Stimulated activated CD4-positive, alpha-beta T cell treated with anti-CD3 and anti-CD28 coated beads, Interleukin-1b, Interleukin-23, amount 100 ng/mL, for 4 hours (primary cell): ENCODE data around the gene MORC2.

Experiments
- DNase-seq, 2 donors: peaks; one replicate each; pipeline ENCODE4 v3.0.0-alpha.2; 2020; ENCODE audit warnings: low read depth in 2 of 2

Gene MORC2

DNA sequence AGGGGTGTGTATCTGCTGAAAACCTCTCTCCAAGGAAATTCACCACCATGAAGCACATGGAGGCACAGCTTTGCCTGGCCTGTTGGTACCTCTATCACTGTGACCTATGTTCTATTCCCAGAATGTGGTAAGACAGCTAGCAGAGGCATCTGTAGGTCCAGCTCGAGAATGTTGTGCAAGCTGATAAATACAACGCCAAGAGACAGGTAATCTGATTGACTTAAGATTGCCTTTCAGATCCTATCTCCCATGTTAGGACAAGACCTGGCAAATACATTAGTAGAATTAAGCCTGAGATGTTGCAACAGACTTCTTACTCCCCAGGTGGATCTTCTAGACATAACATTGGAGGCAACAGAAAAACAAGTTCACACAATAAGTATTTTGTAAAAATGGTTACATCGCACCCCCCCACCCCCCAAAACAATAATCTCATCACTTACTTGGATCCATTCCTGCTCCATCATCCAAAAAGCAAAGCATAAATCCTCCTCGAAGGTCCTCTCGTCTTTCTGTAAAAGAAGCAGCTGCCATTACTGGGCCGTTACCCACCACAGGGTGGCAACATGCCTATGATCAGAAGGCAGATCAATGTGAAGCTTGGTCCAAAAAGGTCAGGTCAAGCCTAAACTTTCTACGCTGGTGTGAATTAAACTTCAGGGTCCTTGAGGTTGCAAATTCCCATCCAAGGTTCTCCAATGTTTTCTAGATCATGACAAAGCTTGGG, 18.5 kb downstream of the MORC2 start:
- no peak for DNase-seq

DNA sequence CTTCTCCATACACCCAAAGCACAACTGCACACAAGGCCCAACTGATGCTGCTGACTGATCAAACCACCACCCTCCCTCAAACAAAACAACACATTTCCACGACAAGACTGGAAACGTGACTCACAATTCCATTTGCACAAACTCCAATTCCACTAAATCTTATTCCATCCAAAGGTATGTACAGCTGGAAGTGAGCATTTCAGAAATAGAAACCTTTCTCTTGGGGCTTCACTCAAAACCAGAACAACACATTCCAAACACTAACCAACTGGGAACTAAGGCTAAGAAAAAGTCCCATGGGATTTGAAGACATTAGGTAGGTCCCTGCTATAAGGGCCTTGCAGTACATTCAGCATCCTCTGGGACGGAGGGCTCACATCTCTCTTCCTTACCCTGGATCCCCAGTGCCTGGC, 19.6 kb downstream of the MORC2 start:
- DNase-seq, result no peak

DNA sequence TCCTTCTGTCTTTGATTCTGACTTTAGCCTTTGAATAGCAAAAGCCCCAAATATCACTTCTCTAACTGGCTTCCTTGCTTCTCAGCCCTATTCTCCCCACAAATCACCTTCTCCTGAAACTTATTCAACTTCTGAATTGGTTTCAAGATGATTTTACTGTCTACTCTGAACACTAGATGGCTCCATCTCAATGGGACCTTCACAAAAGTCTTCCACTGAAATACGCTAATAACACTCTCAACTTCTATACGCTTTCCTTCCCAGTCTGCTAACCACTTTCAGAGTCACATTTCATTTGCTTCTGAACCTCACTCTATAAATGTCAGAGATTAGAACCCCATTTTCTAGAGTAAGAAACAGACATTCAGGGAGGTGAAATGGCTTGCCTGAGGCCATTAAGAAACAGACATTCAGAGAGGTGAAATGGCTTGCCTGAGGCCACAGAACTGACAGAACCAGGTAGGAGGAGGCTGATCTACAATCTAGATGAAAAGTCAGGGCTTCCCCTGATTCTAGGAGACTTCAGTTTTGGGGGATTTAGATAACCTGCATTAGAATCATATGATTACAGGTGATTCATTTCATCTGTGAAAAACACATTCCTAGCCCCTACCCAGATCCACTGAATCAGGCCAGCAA, 20.6 kb downstream of the MORC2 start:
- no peak for DNase-seq

DNA sequence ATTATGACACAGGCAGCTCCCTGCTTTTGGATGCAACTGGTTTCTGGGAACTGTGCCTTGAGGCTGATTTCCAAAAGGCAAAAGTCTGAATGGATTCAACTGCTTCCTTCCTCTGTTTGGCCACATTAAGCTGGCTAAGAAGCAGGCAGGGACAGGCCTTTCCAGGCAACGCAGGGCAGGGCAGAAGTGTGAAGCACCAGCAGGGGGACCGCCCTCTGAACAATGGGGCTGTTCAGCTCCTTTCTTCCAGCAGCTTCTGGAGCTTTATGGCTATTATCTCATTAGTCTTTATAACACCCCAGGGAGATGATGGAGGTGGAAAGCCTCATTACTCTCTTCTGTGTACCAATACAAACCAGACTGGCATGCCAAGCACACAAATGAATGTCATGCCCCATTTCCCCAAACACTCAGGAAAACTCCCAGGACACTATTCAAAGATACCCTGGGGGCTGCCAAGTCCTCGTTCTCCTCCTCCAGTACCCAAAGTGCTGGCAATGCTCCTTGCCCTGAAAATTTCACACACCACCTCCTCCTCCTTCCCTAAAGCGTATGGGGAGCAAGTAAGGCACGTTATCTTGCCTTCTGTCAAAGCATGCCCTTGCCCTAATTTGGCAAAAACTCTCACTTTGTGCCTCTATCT, 21.3 kb downstream of the MORC2 start:
- DNase-seq, result no peak

DNA sequence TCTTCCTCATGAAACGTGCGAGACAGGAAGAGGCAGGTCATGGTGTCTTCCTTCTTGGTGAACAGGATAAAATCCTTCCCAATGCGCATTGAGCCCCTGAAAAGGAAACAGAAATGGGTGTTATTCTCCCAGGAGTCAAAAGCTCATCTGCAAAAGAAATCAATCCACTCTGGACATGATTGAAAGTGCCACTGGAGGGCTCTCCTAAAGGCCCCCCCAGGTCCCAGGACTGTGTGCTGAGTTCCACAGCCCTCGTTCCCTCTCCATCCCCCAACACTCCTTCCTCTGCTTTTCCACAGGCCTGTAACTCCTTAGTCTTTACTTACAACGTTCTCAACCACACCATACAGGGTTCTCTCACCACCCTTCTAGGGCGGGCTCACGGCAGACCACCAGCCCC, 22.2 kb downstream of the MORC2 start:
- DNase-seq, result no peak

DNA sequence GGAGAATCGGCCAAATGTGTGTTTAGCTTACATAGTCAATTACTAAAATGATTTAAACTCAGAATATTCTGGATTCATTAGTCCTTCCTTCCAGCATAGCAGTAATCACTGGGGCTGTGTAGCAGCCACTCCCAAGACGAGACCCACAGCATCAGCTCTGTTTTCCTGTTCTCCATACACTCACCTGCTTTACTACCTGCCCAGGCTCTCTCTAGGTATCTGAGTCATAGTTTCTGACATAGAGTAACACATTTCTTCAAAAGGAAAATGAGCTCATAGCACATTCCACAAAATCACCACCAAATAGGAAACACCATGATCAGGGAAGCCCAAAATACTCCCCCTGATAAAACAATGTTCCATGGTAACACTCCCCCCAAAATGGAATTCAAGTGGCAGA, 22.9 kb downstream of the MORC2 start:
- DNase-seq, result no peak

DNA sequence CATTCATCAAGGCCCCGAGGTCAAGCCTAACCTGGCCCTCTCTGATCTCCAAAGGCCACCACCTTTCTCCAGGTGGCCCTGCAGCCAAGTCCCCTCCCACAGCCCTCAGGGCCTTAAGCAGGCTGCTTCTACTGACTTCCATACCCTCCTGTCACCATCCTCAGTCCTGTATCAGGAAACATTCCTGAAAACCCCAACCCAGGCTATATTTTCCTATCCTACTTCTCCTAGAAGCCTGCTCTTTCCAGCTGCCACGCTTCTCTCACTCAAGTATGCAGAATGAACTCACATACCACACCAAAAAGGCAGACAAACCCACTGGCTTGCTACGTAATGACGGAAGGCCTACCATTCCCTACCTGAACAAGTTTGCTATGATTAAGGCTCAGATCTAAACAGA, 23.6 kb downstream of the MORC2 start:
- no peak for DNase-seq

DNA sequence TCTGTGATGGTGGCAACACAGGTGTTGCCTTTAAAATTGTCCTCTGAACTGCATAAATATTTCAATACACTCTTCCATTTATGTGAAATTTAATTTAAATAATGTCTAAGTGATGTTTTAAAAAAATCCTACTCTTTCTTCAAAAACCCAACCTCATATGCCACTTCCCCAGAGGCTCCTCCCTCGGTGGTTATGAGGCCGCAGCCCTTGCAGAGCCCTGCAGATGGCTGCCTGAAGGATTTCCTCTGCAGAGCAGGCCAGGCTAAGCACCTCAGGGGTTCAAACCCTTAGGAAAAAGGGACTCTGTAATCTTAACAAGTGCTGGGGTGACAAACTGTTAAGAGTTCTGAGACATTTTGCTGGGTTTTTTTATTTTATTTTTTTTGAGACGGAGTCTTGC, 25.2 kb downstream of the MORC2 start:
- DNase-seq, result no peak

DNA sequence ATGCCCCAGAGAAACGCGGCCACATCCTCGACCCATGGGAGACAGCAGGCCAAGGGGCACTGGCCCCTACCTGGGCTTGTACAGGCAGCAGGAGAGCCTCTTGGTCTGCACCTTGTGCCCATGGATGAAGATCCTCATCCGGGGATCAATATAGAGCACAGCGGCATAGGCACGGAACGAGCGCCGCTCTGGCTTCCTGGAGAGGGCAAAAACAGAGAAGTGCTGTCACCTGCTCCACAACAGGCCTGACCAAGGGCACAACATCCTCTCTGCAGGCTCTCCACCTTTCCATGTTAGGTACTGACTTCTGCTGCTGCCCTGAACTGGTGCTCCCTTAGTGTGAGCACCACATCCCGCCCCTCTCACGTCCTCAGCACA, 27.2 kb downstream of the MORC2 start:
- DNase-seq, result no peak

DNA sequence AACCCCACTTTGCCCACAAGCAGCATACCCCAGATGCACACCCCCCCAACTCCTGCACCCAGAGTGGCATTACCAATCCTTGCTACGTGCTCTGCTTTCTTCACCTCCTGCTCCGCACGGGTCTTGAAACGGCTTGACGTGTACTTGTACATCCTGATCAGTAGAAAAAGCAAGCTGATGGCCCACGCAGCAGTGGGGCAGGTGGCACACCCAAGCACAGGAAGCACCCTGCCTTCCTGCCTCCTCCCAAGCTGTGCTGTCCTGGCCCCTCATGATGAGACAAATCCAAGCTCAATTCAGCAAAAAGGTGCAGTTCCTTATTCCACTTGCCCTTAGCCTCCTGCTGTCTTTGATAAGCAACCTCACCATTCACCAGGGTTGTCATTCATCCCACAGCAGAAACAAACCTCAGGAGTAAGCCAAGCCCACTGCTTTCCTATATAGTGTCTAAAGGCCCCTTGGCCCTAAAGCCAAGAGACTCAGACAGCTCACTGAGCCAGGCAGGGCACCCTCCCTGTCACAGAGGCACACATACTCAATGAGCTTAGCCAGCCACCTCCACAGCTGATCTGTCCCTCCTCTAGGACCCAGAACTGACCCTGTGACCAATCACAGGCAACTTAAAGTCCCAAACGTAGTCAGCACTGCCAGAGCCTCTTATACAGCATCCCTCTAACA, 27.8 kb downstream of the MORC2 start:
- DNase-seq, result peak in 1 of 2 donors; percentile 32

DNA sequence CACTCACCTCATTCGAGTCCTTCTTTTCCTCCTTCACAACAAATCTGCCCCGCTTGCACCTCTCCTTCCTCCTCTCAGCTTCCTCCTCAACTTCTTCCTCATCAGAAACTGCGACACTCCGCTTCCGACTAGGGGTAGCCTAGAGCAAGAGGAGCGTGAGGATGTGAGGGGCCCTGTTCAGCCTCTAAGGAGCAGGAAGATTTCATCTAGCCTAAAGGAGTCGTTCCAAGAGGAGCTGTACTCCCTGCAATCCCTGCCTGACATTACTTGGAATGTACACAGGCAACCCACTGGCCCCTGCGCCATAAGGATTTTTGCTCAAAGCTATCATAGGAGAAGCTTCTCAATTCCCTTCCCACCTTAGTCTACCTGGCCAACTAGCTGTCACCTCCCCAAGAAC, 34.5 kb downstream of the MORC2 start:
- DNase-seq, result no peak

DNA sequence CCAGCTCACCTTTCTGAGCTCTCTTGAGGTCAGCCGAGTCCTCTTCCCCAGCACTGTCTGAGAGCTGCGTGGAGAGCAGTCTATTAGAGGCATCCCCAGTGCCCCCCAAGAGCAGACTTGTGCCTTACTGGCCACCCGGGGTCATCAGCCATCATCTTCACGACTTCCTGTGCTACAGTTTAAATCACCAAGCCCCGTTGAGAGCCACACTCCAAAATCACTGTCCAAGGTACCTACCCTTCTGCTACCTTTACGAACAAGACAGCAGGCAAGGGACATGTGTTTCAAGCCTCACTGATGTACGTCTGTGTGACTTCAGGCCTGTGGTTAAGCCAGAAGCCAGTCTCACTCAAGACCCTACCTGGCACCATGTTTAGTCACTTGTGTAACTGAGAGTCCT, 35.1 kb downstream of the MORC2 start:
- no peak for DNase-seq

DNA sequence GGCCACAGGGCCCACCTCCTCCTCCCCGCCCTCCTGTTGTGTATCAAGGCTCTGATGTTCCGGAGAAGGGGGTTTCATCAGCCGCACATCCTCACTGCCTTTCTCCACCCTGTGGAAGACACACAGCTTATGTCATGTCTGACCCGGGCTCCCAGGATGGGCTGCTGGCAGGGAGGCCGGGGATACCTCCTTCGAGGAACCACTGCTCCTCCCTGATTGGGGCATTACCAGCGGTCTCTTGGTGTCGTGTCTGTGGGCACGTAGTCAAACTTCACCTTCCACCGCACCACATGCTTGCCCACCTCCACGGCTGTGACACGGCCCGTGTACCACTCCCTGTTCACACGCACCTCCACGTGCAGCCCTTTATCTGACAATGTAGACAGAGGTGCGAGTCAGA, 35.9 kb downstream of the MORC2 start:
- DNase-seq, result no peak

DNA sequence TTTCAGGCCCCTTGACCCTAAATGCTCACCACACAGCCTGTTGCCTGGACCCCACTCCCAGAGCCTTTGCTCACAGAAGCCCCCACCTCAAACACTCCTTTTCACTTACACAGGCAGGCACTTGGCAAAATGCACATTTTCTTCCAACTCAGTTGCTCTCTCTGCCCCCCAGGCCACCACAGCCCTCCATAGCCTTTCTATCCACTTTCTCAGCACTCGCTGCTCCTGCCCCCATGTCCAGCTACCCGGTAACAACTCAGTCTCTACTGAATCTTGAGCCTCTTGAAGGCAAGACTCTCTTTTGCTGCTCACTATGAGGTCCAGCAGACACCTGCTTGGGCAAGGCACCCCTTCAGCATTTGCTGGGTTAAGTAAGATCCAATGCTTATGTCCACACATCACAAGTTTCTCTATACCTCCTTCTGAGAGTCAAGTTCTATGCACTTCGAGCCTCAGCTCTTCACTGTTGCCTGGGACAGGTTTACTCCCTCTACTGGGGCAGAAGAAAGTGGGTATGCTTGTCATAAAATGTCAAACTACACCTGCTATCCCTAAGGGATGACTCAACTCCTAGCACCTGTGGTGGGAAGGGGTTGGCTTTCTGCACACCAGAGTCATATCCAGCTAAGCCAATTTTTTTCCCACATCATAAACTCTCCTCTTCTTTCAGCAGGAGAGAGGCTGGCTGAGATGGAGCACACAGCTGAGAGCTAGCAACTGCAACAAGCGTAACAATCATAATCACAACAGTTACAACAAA, 36.9 kb downstream of the MORC2 start:
- no peak for DNase-seq

DNA sequence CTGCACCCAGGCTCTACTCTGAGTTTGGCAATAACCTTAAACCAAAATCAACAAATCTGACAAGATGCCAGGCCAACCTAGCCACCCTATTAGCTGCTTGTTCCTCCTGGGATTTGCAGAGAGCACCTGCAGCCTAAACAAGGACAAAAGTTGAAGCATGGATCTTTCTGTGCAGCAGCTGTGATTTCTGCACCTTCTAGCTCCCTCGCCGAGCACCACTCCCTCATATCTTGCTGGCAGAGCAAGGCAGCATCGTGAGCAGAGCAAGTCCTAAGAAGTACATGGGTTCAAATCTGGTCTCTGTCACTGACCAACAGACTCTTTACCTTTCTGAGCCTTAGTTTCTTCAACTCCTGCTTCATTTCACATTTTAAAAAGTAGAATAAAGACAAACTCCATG, 38.3 kb downstream of the MORC2 start:
- no peak for DNase-seq

DNA sequence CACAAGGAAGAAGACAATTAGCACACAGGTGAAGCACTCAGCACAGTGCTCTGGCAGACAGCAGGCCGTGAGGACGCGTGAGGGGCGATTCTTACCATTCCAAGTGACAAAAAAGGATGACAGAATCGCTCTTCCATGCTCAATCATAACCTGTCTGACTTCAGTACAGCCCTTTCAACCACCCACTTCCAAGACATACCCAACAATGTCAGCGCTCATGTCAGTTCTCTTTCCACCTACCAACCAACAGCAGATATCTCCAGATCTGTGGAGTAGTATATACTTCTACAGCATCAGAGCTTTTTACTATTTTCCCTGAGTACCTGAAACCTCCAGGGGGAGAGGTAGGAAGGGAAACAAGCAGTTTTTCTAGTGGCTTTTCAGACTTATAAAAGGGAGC, 40.2 kb downstream of the MORC2 start:
- no peak for DNase-seq

DNA sequence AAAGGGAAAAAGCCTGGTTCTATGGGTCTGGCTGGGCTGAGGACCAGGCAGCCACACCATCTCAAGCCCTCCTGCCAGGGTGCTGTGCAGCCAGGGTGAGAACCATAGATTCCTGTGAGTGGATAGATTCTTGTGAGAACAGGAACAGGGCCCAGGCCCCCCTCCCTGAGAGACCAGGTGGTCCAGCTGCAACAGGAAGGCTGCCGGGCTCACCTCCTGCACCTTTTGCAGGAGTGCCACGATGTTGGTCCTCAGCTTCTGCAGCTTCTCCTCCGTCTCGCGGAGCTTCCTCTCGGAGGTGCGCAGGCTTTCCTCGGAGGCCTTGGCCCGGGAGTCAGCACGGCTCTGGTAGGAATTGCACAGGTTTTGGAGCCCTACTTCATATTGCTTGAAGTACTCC, 40.8 kb downstream of the MORC2 start:
- DNase-seq, result no peak

DNA sequence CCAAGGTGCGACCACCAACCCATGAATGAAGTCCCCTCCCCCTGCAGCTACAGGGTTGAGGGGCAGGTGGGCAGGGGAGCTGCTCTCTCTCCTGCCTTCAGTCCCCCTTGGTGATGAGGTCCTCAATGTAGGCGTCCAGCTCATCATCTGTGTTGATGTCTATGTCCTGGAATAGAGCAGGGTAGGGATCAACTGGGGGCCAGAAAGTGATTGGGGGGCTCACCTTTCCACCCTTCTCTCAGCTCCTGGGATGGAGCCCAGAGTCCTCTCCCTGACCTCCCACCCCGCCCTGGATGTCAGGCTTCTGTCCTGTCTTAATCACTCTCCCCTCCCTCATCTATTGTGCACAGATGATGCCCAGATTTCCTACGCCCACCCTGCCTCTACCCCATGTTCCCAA, 41.9 kb downstream of the MORC2 start:
- DNase-seq, result no peak

DNA sequence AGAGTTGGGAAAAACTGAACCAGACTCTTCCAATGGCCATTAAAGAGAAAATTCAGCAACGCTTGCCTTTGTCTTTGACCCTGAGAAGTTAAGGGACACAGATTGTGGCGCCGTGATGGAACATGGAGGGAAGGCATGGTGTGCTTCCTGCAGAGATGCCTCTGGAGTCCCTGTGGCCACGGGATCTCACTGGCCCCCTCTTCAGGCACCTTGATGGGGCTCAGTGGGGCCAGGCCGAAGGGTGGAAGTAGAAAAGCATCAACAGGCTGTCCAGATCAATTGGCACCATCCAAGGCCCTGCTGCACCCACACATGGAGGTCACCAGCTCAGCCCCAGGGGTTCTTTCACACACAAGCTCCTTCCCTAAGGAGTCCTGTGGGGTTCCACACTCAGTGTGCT, 42.9 kb downstream of the MORC2 start:
- no peak for DNase-seq

DNA sequence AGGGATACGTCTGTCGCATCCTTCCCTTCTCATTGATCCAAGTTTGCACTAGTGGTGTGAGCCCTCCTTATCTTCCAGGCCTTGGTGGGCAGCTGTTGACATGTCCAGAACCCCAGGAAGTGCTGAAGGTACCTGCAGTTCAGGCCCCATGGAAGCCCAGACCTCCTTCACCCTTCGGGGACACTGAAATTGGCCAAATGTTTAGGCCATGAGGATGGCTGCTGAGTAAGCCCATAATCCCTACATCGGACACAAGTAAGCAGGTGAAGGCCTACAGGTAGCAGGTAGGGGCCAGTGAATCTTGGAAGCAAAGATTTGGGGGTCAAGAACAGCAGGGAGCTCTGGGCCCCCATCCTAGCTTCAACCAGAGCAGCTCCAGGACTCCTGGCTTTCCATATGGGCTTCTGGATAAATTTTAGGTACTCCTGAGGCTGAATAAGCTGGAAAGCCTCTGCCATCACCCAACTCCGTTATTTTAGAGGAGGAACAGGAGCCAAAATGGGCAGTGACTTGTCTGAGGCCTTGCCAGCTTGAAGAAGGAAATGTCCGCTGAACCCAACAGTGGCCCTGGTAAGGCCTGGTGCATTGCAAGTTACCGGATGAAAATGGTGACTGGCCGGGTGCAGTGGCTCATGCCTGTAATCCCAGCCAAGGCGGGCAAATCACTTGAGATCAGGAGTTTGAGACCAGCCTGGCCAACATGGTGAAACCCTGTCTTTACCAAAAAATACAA, 45.2 kb downstream of the MORC2 start:
- DNase-seq, result no peak

DNA sequence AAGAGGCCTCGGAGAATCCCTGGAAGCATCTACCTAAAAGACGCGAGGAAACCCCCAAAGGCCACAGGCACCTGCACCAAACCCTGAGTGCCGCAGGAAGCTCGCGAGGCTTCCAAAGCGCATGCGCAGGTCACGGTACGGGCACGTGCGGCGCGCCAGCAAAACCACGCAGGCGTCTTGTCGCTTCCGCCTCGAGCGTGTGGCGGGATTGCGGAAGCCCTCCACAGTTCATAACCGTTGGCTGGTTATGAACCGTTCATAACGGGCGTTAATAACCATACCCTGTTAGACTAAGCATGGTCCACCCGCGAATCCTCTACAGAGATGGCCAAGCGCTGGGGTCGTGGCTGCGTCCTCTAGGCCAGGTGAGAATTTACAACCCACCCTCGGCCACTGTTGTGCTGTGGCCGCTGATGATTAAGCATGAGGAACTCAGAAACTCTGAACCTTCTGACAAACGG, 46.4 kb downstream of the MORC2 start:
- peak; percentile 70 to 73 for DNase-seq
